Stomach (tissue), 9 donors: Measurements from ENCODE around the gene B3GALT2. TPM values are rescaled to one million over a fixed set of nuclear protein-coding genes. Genes with fewer than 3 reads are reported as not detected.

Experiments used
- DNase-seq, 2 donors: peaks; one replicate each; pipeline versions ENCODE4 v3.0.0 to v3.0.0-alpha.2; 2013 to 2019
- H3K27ac ChIP-seq, 5 donors: fragments of 200-600 bp in 4 of 5; sonication (generic) in 4 of 5; one replicate each; pipeline ENCODE4 v1.5.1; 2013 to 2019; ENCODE audit warnings: mild to moderate bottlenecking in 1 of 5, moderate library complexity in 1 of 5
- H3K27me3 ChIP-seq, 3 donors: fragments of 200-600 bp; sonication (generic); one replicate each; pipeline ENCODE4 v1.5.1; 2017 to 2019; ENCODE audit warnings: mixed run types in 1 of 3
- H3K36me3 ChIP-seq, 4 donors: fragments of 200-600 bp; sonication (generic); 1 replicate in 3 of 4; 2 replicates in 1 of 4; pipeline ENCODE4 v1.5.1; 2016 to 2019
- H3K4me1 ChIP-seq, 4 donors: fragments of 200-600 bp; sonication (generic); one replicate each; pipeline ENCODE4 v1.5.1; 2016 to 2019
- H3K4me3 ChIP-seq, 4 donors: fragments of 200-600 bp; sonication (generic) in 3 of 4; one replicate each; pipeline ENCODE4 v1.5.1; 2016 to 2019; ENCODE audit warnings: mild to moderate bottlenecking in 1 of 4
- H3K9me3 ChIP-seq, 4 donors: fragments of 200-600 bp; sonication (generic); one replicate each; pipeline ENCODE4 v1.5.1; 2016 to 2019
- CTCF ChIP-seq, 7 experiments: fragments of 450-650 bp in 4 of 7; fragments of 200-600 bp in 3 of 7; sonication (generic) in 3 of 7; IDR thresholded peaks; one replicate each; pipeline ENCODE4 v1.5.1; 2016 to 2019; ENCODE audit warnings: antibody characterized with exemption in 7 of 7, control low read depth in 2 of 7, mild to moderate bottlenecking in 1 of 7
- EP300 ChIP-seq: sonication (generic); formaldehyde crosslinking; IDR thresholded peaks from one replicate; pipeline ENCODE4 v1.6.1; 2017; ENCODE audit warnings: antibody characterized with exemption
- POLR2A ChIP-seq, 4 donors: fragments of 450-650 bp; IDR thresholded peaks; one replicate each; pipeline ENCODE4 v1.6.1; 2016; ENCODE audit warnings: antibody characterized with exemption in 4 of 4, control low read depth in 2 of 4, mild to moderate bottlenecking in 1 of 4, moderate library complexity in 1 of 4
- POLR2AphosphoS5 ChIP-seq, 3 donors: sonication (generic); formaldehyde crosslinking; IDR thresholded peaks; one replicate each; pipeline ENCODE4 v1.6.1; 2016; ENCODE audit warnings: antibody characterized with exemption in 3 of 3
- WGBS, 5 donors: extraction: QIAGEN DNeasy Blood & Tissue Kit in 3 of 5; methylation state at CpG; one replicate each; pipeline versions ENCODE4 v1.1.5 to v1.1.7; 2013 to 2018; 5-methylcytosine and 5-hydroxymethylcytosine counted together
- intact Hi-C: fragments of 100-400 bp; cut with DNase I; formaldehyde crosslinking; loops from one replicate; pipeline ENCODE4 v1.15.1; 2023; ENCODE audit warnings: low total_unique reads
- polyA plus RNA-seq, 3 donors: library from polyadenylated mRNA; stranded (reverse); fragments of 200-250 nt; gene quantifications; one replicate each; pipeline ENCODE4 v1.2.3, GENCODE V29; 2013
- total RNA-seq, 5 donors: library from RNA; depleted of rRNA; stranded (reverse); fragments of >200 nt; gene quantifications; one replicate each; pipeline versions ENCODE4 v1.1.0 to v1.2.3, GENCODE V29; 2014 to 2016
- donor health status: healthy with polysubstance abuse.
- donor health status: Bipolar disorder and iron deficiency.
- donor health status: healthy.

B3GALT2 gene
- total and polyA plus RNA-seq, 8 donors, result 0.13 to 3.1 (median 0.45) TPM; not detected in 1

GRCh38 chr1:193183019-193183627 lies 3.3 kb downstream of the B3GALT2 start:
- DNase-seq, result peak in 1 of 2 donors; percentile 82
- Histone ChIP-seq H3K27ac (peak overlapping the region in 1 of 5 donors; percentile 1), H3K9me3 (no peaks in the 10 kb centered on the region), H3K36me3 (no peaks in the 10 kb centered on the region), H3K4me3 (peak overlapping the region in 1 of 4 donors; percentile 14), H3K4me1 (peaks cover 5 to 89% (median 44%) of the 10 kb centered on the region in 4 donors), H3K27me3 (no peaks in the 10 kb centered on the region)
- 0 to 2% (median 1%) methylated on average over 2 of the region's 2 CpGs for WGBS, 5 donors
- intact Hi-C loops, result no loop called here
- TF ChIP-seq CTCF (IDR thresholded peaks at IDR 0.05) (peak in 5 of 7 experiments; percentile 50 to 80 (median 60)), POLR2A (IDR thresholded peaks at IDR 0.05) (no peak)

GRCh38 chr1:193181985-193182384 lies 4.4 kb downstream of the B3GALT2 start:
- Histone ChIP-seq H3K36me3 (no peaks in the 10 kb centered on the region), H3K27ac (no peak overlapping the region), H3K4me1 (peaks cover 3 to 81% (median 37%) of the 10 kb centered on the region in 4 donors), H3K4me3 (no peak overlapping the region), H3K9me3 (no peaks in the 10 kb centered on the region), H3K27me3 (no peaks in the 10 kb centered on the region)
- intact Hi-C loops, result no loop called here
- 60 to 91% (median 76%) methylated on average over 2 of the region's 2 CpGs for WGBS, 5 donors
- no peak for TF ChIP-seq EP300
- no peak for TF ChIP-seq CTCF (IDR thresholded peaks at IDR 0.05)
- no peak for TF ChIP-seq POLR2AphosphoS5 (IDR thresholded peaks at IDR 0.05)
- TF ChIP-seq POLR2A (IDR thresholded peaks at IDR 0.05), result no peak
- no peak for DNase-seq

GRCh38 chr1:193181536-193181935 lies 4.9 kb downstream of the B3GALT2 start:
- DNase-seq, result no peak
- intact Hi-C loops, result no loop called here
- Histone ChIP-seq H3K36me3 (no peaks in the 10 kb centered on the region), H3K4me1 (peaks cover 3 to 80% (median 36%) of the 10 kb centered on the region in 4 donors), H3K4me3 (no peak overlapping the region), H3K27ac (peak overlapping the region in 1 of 5 donors; percentile 29), H3K9me3 (no peaks in the 10 kb centered on the region), H3K27me3 (no peaks in the 10 kb centered on the region)
- no peak for TF ChIP-seq EP300
- TF ChIP-seq CTCF (IDR thresholded peaks at IDR 0.05), result no peak
- TF ChIP-seq POLR2A (IDR thresholded peaks at IDR 0.05), result no peak
- TF ChIP-seq POLR2AphosphoS5 (IDR thresholded peaks at IDR 0.05), result no peak
- 49 to 66% (median 61%) methylated on average over 1 of the region's 1 CpG for WGBS, 5 donors

GRCh38 chr1:193179094-193179493 lies 7.3 kb downstream of the B3GALT2 start:
- H3K36me3 ChIP-seq, result no peaks in the 10 kb centered on the region
- H3K4me3 ChIP-seq, result no peak overlapping the region
- peaks cover 0 to 66% (median 28%) of the 10 kb centered on the region in 4 donors for H3K4me1 ChIP-seq
- no peaks in the 10 kb centered on the region for H3K9me3 ChIP-seq
- 23 to 38% (median 29%) methylated on average over 4 of the region's 4 CpGs for WGBS, 5 donors
- H3K27me3 ChIP-seq, result no peaks in the 10 kb centered on the region
- TF ChIP-seq CTCF (IDR thresholded peaks at IDR 0.05) (no peak), POLR2AphosphoS5 (IDR thresholded peaks at IDR 0.05) (no peak), EP300 (no peak), POLR2A (IDR thresholded peaks at IDR 0.05) (no peak)
- DNase-seq, result no peak
- intact Hi-C loops, result no loop called here
- H3K27ac ChIP-seq, result no peak overlapping the region
